SK-N-SH (cell line): ENCODE results near the gene FBXL5.
A peak's percentile ranks its signal among the peaks of the same experiment; 100 is the strongest.

Source experiments
- EP300 ChIP-seq, 2 experiments: IDR thresholded peaks; 2 replicates each; pipeline versions ENCODE4 v1.4.0 to v1.6.1; 2012; ENCODE audit warnings: borderline replicate concordance in 1 of 2, low read depth in 1 of 2, low read length in 1 of 2
- GABPA ChIP-seq: IDR thresholded peaks from 2 replicates; pipeline ENCODE4 v1.4.0; 2012; ENCODE audit warnings: low read depth, mild to moderate bottlenecking
- NFIC ChIP-seq: IDR thresholded peaks from 2 replicates; pipeline ENCODE4 v1.4.0; 2012; ENCODE audit warnings: borderline replicate concordance
- SIN3A ChIP-seq: IDR thresholded peaks from 2 replicates; pipeline ENCODE4 v1.6.1; 2012; ENCODE audit warnings: low read depth, mild to moderate bottlenecking, low read length, moderate library complexity, borderline replicate concordance
- SMC3 ChIP-seq: IDR thresholded peaks from 2 replicates; pipeline ENCODE4 v1.6.1; 2012; ENCODE audit warnings: low read depth, low read length, improper control_type of control experiment
- TEAD4 ChIP-seq: IDR thresholded peaks from 2 replicates; pipeline ENCODE4 v1.4.0; 2012; ENCODE audit warnings: mild to moderate bottlenecking, borderline replicate concordance; ENCODE audit not compliant: insufficient read depth
- YY1 ChIP-seq: IDR thresholded peaks from 2 replicates; pipeline ENCODE4 v1.4.0; 2012; ENCODE audit warnings: low read depth, mild to moderate bottlenecking
- TF ChIP-seq, protein P1 (sequence below): IDR thresholded peaks from 2 replicates; pipeline ENCODE4 v1.4.0; 2012; ENCODE audit warnings: low read depth
- TF ChIP-seq, protein P2 (sequence below): fragments of 200-600 bp; sonication (generic); IDR thresholded peaks from 2 replicates; pipeline ENCODE4 v1.6.1; 2017; ENCODE audit warnings: antibody characterized with exemption, mild to moderate bottlenecking, moderate library complexity
- TF ChIP-seq, protein P3 (sequence below): IDR thresholded peaks from 2 replicates; pipeline ENCODE4 v1.4.0; 2012; ENCODE audit warnings: low read depth, borderline replicate concordance

GRCh38 chr4:15654593-15655222 lies 449 bp downstream of the FBXL5 start:
- TF ChIP-seq, protein P1, sequence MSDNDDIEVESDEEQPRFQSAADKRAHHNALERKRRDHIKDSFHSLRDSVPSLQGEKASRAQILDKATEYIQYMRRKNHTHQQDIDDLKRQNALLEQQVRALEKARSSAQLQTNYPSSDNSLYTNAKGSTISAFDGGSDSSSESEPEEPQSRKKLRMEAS = no peak
- no peak for TF ChIP-seq GABPA
- TF ChIP-seq EP300 (IDR thresholded peaks at IDR 0.05; ENCODE audit: borderline replicate concordance in 1 of 2, low read depth in 1 of 2, low read length in 1 of 2) = no peak
- no peak for TF ChIP-seq TEAD4
- TF ChIP-seq, protein P2, sequence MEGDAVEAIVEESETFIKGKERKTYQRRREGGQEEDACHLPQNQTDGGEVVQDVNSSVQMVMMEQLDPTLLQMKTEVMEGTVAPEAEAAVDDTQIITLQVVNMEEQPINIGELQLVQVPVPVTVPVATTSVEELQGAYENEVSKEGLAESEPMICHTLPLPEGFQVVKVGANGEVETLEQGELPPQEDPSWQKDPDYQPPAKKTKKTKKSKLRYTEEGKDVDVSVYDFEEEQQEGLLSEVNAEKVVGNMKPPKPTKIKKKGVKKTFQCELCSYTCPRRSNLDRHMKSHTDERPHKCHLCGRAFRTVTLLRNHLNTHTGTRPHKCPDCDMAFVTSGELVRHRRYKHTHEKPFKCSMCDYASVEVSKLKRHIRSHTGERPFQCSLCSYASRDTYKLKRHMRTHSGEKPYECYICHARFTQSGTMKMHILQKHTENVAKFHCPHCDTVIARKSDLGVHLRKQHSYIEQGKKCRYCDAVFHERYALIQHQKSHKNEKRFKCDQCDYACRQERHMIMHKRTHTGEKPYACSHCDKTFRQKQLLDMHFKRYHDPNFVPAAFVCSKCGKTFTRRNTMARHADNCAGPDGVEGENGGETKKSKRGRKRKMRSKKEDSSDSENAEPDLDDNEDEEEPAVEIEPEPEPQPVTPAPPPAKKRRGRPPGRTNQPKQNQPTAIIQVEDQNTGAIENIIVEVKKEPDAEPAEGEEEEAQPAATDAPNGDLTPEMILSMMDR = no peak
- 0 out of 2 replicates have a peak, but pooled peaks have one; percentile 1 for TF ChIP-seq NFIC
- TF ChIP-seq, protein P3, sequence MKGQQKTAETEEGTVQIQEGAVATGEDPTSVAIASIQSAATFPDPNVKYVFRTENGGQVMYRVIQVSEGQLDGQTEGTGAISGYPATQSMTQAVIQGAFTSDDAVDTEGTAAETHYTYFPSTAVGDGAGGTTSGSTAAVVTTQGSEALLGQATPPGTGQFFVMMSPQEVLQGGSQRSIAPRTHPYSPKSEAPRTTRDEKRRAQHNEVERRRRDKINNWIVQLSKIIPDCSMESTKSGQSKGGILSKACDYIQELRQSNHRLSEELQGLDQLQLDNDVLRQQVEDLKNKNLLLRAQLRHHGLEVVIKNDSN = no peak
- no peak for TF ChIP-seq YY1
- TF ChIP-seq SIN3A = peak; percentile 40; the same call in 1 of the 2 replicates
- no peak for TF ChIP-seq SMC3
